HG03439 (cell line): Measurements from ENCODE around the gene GNAO1.

Experiments
- ATAC-seq: cut with Tn5 transposase; IDR thresholded peaks from one replicate; pipeline ENCODE4 v1.9.1; 2021; ENCODE audit warnings: mild to moderate bottlenecking, moderate library complexity; ENCODE audit not compliant: unreplicated experiment

The GNAO1 gene

DNA sequence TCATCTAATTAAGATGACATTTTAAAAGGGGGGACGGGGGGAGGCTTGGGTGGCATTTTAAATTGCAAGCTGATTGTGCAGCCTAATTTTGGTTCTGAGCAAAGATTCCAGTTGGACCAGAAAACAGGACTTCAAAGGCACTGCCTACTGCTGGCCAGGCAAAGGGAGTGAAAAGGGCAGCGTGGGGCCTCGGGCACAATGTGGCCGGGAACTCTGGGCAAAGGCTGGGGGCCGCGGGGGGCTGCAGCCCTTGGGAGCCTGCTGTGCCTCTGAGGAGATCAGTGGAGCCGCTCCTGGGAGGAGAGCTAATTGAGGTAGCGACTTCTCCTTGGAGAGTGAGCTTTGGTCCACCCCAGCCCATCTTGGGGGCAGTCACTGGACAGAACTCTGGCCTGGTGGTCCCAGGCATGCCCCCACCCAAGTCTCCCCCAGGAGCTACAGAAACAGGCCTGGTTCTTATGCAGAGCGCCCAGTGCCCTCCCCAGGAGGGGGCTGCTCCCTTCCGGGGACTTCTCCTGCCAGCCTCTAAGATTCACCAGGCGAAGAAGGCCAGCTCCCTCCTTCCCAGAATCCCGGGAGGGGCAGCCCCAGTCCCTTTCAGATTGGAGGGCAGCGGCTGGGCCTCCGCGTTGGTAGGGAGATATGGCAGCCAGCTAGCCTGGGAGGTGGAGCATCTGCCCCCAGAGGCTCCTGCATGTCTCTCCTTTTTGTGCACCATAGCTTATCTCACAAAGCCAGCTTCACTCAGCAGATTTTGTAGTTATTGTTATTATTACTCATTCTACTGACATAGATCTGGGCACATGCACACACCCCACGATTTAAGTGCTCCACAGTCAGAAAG, 115.6 kb downstream of the GNAO1 start:
- no peak for ATAC-seq

GRCh38 chr16:56307534-56307873, 116.2 kb downstream of the GNAO1 start:
- ATAC-seq: no peak

GRCh38 chr16:56309008-56309407, 117.7 kb downstream of the GNAO1 start:
- ATAC-seq: no peak

GRCh38 chr16:56310690-56311089, 119.4 kb downstream of the GNAO1 start:
- ATAC-seq: no peak

DNA sequence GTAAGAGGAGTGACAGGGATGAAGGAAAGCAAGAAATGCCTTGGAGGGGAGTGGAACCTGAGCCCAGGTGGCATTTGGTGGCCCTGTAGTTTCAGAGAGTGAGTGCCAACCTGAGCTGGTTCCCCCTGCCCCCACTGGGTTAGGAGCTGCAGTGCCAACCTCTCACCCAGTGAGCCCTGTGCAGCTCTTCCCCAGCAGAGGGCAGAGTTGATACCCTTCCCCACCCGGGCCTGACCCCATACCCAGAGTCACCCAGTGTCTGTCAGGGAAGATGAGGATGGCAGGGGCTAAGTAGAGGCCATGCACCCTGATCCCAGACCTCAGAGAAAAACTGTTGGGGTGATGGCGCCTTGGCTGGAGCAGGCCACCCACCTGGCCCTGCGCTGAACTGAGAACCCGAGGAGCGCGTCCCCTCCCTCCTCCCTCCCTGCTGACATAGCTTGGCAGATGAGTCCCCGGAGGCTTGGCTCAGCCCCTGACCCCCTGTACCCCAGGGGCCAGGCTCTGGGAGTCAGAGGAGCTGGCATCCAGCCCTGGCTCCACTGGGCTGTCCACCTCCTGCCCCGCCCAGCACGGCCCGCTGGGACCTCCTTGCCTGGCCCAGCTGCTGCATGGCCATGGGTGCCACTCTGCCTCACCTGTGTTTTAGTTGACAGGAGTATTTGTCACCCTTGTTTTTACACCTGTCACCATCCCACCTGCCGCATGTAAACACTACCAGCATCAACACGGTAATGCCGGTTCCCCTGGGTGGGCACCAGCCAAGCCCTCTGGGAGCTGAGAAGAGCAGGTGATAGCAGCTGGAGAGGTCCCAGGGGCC, 120.1 kb downstream of the GNAO1 start:
- no peak for ATAC-seq

DNA sequence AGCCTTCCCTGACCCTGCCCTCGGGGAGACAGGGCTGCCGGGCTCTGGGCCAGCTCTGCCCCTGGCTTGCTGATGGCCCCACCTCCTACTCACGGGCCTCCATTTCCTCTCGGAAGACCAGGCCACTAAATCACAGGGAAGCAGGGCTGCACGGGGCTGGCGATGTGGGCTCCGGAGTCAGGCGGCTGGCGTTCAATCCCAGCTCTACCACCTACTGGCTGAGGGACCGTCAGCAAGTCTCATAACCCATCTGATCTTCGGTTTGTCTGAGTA, 120.7 kb downstream of the GNAO1 start:
- no peak for ATAC-seq

GRCh38 chr16:56312556-56312955, 121.3 kb downstream of the GNAO1 start:
- no peak for ATAC-seq

GRCh38 chr16:56314244-56314850, 123.1 kb downstream of the GNAO1 start:
- no peak for ATAC-seq

- ATAC-seq: no peak
Observed at GRCh38 chr16:56315955-56316354, 124.7 kb downstream of the GNAO1 start.

DNA sequence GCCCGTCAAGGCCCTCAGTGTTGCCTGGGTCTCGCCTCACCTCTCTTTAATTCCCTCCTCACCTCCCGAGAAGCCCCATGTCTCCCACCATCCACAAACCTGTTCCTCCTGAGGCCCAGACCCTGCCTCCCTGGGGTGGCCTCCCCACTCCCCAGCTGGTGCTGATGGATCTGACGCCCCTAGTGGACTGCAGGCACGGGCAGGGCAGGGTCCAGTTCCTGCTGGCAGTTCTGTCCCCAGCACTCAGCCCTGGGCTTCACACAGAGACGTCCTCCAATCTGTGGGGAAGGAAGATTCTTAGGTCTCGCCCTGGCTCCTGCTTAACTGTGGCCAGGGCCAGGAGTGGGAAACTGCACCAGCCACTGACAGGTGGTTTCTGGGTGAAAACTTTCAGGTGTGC, 125.3 kb downstream of the GNAO1 start:
- ATAC-seq: no peak

DNA sequence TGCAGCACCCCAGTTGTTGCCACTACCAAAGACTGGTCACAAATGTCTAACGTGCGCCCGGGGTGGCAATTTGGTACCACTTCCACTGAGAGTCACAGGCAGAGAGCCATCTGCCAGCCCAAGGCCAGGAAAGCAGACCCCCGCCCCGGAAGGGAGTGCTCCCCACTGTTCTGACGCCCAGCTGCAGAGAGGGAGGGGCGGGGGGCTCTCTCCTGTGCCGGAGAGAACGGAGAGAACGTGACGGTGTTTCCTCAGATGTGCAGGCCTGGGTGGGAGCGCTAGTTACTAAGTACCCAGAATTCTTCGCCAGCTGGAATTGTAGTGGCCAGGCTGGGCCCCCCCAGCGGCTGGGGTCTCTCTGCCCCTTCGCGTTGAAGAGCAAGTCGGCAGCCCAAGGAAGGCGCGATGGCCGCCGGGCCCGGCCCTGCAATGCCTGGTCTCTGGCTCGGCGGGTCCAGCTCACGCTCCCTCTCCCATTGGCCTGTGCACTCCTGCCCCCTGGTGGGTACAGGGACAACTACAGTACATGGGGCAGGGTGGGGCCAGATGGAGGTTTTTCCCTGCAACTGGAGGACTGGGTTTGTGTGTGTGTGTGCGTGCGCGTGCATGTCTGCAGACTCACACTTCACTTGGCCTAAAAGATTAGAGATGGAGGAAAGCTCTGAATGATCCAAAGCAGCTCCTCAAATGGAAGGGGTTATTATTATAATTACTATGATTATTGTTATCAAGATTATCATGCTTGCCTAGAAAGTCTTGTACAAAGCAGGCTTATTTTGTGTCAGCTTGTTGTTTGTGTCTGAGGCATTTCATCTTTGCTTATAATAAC, 126.9 kb downstream of the GNAO1 start:
- ATAC-seq: peak; percentile 61

- ATAC-seq: no peak
Observed at GRCh38 chr16:56318827-56319140, 127.5 kb downstream of the GNAO1 start.

DNA sequence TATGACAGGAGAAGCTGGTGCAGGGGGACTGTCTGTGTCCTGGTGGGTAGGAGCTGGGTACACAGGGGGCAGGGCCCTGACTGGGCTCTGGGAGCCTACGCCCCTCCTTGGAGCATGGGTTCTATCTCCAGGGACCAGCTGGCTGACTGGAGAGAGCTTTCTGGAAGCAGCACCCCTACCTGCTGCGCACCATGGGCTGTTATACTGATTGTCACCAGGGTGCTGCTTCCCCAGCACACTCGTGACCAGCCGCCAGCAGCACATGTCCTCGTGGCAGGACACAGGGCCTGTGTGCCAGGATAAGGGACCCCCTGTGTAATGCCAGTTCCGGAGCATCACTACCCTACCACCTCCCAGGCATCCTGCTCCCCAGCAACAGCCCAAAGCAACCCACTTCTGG, 128.1 kb downstream of the GNAO1 start:
- ATAC-seq: no peak

GRCh38 chr16:56320056-56320455, 128.8 kb downstream of the GNAO1 start:
- ATAC-seq: no peak

- no peak for ATAC-seq
Observed at GRCh38 chr16:56320811-56321558, 129.7 kb downstream of the GNAO1 start.

GRCh38 chr16:56321571-56321970, 130.3 kb downstream of the GNAO1 start:
- ATAC-seq: no peak

GRCh38 chr16:56324406-56324805, 133.1 kb downstream of the GNAO1 start:
- ATAC-seq: no peak

GRCh38 chr16:56325956-56326355, 134.7 kb downstream of the GNAO1 start:
- no peak for ATAC-seq

- ATAC-seq: no peak
Observed at GRCh38 chr16:56327071-56327928, 136.0 kb downstream of the GNAO1 start.

- no peak for ATAC-seq
Observed at GRCh38 chr16:56327929-56328258, 136.6 kb downstream of the GNAO1 start.
